Neutrophil (primary cell): ENCODE data around the gene ZFPM1.

Source experiments
- H3K27ac ChIP-seq: fragments of 200-600 bp; sonication (generic); 2 replicates; pipeline ENCODE4 v1.5.1; 2016; ENCODE audit warnings: mild to moderate bottlenecking, moderate library complexity
- H3K27me3 ChIP-seq: fragments of 200-600 bp; sonication (generic); 2 replicates; pipeline ENCODE4 v1.6.0; 2016; ENCODE audit warnings: mild to moderate bottlenecking
- H3K36me3 ChIP-seq: fragments of 200-600 bp; sonication (generic); 2 replicates; pipeline ENCODE4 v1.5.1; 2017
- H3K4me1 ChIP-seq, 2 experiments: fragments of 200-600 bp in 1 of 2; sonication (generic) in 1 of 2; 1 replicate in 1 of 2; 2 replicates in 1 of 2; pipeline versions ENCODE4 v1.5.1 to v1.6.1; 2013 to 2016; ENCODE audit warnings: low read depth in 1 of 2, low read length in 1 of 2, mild to moderate bottlenecking in 1 of 2, moderate library complexity in 1 of 2; ENCODE audit not compliant: control insufficient read depth in 1 of 2, insufficient read depth in 1 of 2
- H3K4me3 ChIP-seq, 2 experiments: fragments of 200-600 bp in 1 of 2; sonication (generic) in 1 of 2; 1 replicate in 1 of 2; 2 replicates in 1 of 2; pipeline ENCODE4 v1.5.1; 2013 to 2016; ENCODE audit warnings: low read depth in 1 of 2, low read length in 1 of 2, mild to moderate bottlenecking in 1 of 2, moderate library complexity in 1 of 2
- H3K9me3 ChIP-seq: fragments of 200-600 bp; sonication (generic); 2 replicates; pipeline ENCODE4 v1.5.1; 2016
- TF ChIP-seq, protein P1 (sequence below): fragments of 200-600 bp; sonication (generic); IDR thresholded peaks from 2 replicates; pipeline ENCODE4 v1.5.1; 2016; ENCODE audit warnings: antibody characterized with exemption

Gene ZFPM1

DNA sequence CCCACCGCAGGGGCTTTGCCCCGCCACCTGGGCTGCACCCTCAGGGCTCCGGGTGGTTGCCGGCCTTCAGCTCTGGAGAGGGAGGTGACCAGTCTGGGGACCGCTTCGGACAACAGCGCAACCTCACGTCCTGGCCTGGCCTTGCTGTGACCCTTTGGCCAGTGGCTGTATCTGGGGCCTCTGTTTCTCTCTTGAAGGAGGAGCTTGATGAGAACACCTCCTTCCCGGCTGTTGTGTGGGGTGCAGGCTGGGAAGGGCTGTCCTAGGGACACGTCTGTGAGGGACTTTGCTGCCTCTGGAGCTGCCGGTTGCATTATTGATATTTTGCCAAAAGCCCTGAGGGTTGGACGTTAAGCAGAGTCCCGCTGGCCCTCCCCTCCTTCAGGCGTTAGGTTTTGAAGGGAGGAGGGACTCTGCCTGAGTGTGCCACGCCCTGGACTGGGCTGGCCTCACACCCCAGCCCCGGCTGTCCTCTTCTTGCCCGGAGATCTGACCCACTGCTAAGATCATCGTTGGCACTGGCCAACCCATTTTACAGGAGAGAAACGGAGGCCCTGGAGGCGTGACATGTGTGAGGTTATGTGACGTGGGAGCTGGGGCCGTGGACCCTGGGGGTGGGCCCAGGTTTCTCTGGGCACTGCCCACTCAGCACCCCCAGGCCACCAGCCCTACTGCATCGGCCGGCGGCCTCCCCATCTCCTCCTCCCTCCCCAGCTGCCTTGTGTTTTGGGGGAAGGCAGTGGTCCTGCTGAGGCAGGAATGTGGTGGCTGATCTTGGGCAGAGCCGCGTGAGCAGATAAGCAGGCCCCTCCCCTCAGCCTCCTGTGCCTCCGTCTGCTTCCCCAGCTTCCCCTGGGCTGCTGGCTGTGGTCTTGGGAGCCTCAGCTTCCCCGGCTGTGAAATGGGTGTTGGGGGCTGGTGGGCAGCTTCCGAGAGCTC is 8.5 kb downstream of the ZFPM1 start:
- H3K9me3 ChIP-seq: no peaks in the 10 kb centered on the region
- TF ChIP-seq, protein P1, sequence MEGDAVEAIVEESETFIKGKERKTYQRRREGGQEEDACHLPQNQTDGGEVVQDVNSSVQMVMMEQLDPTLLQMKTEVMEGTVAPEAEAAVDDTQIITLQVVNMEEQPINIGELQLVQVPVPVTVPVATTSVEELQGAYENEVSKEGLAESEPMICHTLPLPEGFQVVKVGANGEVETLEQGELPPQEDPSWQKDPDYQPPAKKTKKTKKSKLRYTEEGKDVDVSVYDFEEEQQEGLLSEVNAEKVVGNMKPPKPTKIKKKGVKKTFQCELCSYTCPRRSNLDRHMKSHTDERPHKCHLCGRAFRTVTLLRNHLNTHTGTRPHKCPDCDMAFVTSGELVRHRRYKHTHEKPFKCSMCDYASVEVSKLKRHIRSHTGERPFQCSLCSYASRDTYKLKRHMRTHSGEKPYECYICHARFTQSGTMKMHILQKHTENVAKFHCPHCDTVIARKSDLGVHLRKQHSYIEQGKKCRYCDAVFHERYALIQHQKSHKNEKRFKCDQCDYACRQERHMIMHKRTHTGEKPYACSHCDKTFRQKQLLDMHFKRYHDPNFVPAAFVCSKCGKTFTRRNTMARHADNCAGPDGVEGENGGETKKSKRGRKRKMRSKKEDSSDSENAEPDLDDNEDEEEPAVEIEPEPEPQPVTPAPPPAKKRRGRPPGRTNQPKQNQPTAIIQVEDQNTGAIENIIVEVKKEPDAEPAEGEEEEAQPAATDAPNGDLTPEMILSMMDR: no peak
- no peak overlapping the region for H3K27ac ChIP-seq
- H3K36me3 ChIP-seq: no peaks in the 10 kb centered on the region
- peaks cover 60% of the 10 kb centered on the region for H3K27me3 ChIP-seq
- no peaks in the 10 kb centered on the region for H3K4me1 ChIP-seq
- H3K4me3 ChIP-seq: no peak overlapping the region

DNA sequence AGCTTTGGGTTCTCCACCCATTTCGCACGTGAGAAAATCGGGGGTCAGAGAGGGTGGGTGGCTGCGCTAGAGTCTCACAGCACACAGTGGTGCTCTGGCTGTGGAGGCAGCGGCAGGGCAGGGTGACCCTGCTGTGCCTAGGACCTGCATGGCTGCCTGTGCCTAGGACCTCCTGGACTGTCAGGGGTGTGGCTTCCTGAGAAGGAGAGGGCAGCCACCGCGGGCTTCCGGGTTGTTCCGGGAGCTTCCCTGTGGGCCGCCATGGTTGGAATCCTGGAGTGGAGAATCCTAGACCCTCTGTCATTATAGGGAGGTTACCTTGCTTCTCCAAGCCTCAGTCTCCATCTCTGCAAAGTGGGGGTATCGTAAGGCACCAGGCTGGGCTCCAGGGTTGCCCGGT is 9.3 kb downstream of the ZFPM1 start:
- Histone ChIP-seq H3K4me3 (no peak overlapping the region), H3K4me1 (no peaks in the 10 kb centered on the region), H3K9me3 (no peaks in the 10 kb centered on the region), H3K36me3 (no peaks in the 10 kb centered on the region), H3K27ac (no peak overlapping the region), H3K27me3 (peaks cover 52% of the 10 kb centered on the region)
- TF ChIP-seq, protein P1: no peak

DNA sequence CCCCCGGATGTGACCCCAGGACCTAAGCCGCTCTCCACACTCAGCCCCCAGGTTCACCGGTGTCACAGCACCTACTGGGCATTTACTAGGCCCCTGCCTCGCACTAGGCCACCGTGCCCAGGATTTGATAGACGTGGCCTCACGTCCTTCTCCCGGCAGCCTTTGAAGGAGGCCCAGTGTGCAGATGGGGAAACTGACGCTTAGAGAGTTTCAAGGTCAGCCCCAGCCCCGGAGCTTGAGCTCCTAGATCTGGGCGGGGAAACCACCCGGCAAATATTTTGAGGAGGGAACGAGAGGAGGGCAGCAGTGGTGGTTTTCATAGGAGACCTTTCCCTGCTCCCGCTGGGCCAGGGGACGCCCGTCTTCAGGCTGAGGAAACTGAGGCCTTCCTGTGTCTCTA is 10.3 kb downstream of the ZFPM1 start:
- Histone ChIP-seq H3K27ac (no peak overlapping the region), H3K27me3 (peaks cover 42% of the 10 kb centered on the region), H3K4me3 (no peak overlapping the region), H3K9me3 (no peaks in the 10 kb centered on the region), H3K4me1 (no peaks in the 10 kb centered on the region), H3K36me3 (no peaks in the 10 kb centered on the region)
- TF ChIP-seq, protein P1: no peak

DNA sequence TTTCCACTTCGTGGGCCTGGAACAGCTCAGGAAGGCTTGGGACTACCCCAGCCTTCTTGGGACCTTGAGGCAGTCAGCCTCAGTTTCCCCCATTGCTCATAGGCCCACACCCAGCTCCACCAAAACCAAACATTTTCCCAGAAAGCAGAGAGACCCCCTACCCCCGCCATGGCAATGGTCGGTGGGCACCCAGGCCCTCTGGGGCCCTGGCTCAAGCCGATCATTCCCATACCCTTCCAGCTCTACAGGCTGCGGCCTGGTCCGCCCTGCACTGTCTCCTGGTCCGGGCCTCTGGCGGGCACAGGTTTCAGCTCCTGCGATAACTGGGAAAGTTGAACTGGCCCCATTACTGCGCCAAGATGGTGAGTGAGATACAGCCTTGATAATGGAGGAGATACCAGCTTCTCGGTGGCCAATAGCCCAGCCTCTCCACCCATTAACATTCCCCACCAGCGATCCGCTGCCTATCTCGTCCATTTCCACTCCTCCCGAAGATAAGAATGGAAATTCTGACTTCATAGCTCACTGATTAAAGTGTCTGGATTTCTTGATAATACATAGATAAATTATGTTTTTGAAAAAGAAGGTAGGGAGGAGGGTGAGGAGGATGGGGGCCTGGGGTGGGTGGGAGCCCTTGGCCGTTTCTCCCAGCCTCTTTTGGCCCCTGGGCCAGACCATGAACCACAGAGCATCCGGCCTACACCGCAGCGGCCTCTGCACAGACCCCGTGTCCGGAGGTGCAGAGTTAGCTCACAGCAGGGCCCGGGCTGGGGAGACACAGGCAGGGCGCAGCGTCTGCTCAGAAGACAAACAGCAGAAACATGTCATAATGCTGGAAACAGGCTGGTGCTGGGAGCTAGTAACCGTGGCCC is 11.6 kb downstream of the ZFPM1 start:
- TF ChIP-seq, protein P1: no peak
- H3K27ac ChIP-seq: no peak overlapping the region
- no peaks in the 10 kb centered on the region for H3K4me1 ChIP-seq

DNA sequence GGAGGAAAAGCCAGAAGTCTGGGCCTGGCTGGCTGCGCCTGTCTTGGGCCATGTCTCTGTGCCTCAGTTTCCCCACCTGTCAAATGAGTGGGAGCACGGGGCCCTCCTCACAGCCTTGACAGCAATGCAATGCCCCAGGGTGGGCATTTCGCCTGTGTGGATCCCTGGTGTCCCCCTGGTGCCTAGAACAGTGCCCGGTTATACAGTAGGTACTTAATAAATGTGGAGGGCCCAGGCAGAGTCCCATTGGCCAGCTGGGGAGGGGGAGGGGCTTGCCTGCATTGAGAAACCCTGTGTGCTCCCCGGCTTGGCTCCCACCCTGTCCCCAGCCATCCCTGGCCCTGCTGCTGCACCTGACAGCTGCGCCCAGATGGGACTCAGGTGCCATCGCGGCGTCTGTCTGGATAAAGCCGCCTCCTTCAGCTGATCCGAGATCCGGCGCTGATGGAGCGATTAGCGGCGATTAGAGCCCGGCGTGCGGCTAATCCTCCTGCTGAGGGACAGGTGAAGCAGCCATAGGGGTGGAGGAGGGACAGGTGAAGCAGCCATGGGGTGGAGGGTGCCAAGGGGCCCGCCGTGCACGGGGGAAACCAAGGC is 12.4 kb downstream of the ZFPM1 start:
- Histone ChIP-seq H3K27ac (no peak overlapping the region), H3K9me3 (no peaks in the 10 kb centered on the region), H3K36me3 (no peaks in the 10 kb centered on the region), H3K4me1 (no peaks in the 10 kb centered on the region), H3K27me3 (peaks cover 31% of the 10 kb centered on the region), H3K4me3 (no peak overlapping the region)
- TF ChIP-seq, protein P1: no peak

More for the DNA sequence above, 11.6 kb downstream of the ZFPM1 start:
- H3K4me3 ChIP-seq: no peak overlapping the region
- H3K9me3 ChIP-seq: no peaks in the 10 kb centered on the region
- no peaks in the 10 kb centered on the region for H3K36me3 ChIP-seq
- peaks cover 31% of the 10 kb centered on the region for H3K27me3 ChIP-seq
